OCI-LY1 (cell line): ENCODE measurements around the gene RAET1E.
"Not testable (repeated sequence)": the region's sequence is repeated elsewhere in the genome, so short reads cannot be mapped to it uniquely, and the experiment has no call there.

Experiments
- H2AFZ ChIP-seq: fragments of 200-600 bp; sonication (generic), shearing (Covaris generic); 2 replicates; pipeline ENCODE4 v1.6.0; 2014; ENCODE audit warnings: antibody characterized with exemption, mild to moderate bottlenecking, low read length
- H3F3A ChIP-seq: fragments of 200-600 bp; sonication (generic), shearing (Covaris generic); 2 replicates; pipeline ENCODE4 v1.6.0; 2014; ENCODE audit warnings: mild to moderate bottlenecking, antibody characterized with exemption, low read length, moderate library complexity; ENCODE audit not compliant: insufficient read depth
- H3K27ac ChIP-seq: fragments of 200-600 bp; sonication (generic); 2 replicates; pipeline ENCODE4 v1.5.1; 2014; ENCODE audit warnings: low read length, mixed run types, mild to moderate bottlenecking, low read depth; ENCODE audit not compliant: poor library complexity, severe bottlenecking
- H3K27me3 ChIP-seq: fragments of 200-600 bp; sonication (generic); 2 replicates; pipeline ENCODE4 v1.6.0; 2014; ENCODE audit warnings: antibody characterized with exemption, mild to moderate bottlenecking, low read length, moderate library complexity; ENCODE audit not compliant: insufficient read depth
- H3K36me3 ChIP-seq: fragments of 200-600 bp; sonication (generic); 2 replicates; pipeline ENCODE4 v1.6.1; 2014; ENCODE audit warnings: mild to moderate bottlenecking, antibody characterized with exemption, low read length, moderate library complexity, mixed read lengths; ENCODE audit not compliant: insufficient read depth
- H3K4me1 ChIP-seq: fragments of 200-600 bp; sonication (generic); 2 replicates; pipeline ENCODE4 v1.5.1; 2014; ENCODE audit warnings: mild to moderate bottlenecking, low read length, moderate library complexity; ENCODE audit not compliant: insufficient read depth, severe bottlenecking
- H3K4me2 ChIP-seq: fragments of 200-600 bp; sonication (generic), shearing (Covaris generic); 2 replicates; pipeline ENCODE4 v1.6.1; 2014; ENCODE audit warnings: low read length
- H3K4me3 ChIP-seq: fragments of 200-600 bp; sonication (generic); 2 replicates; pipeline ENCODE4 v1.5.1; 2014; ENCODE audit warnings: low read length, low read depth, mild to moderate bottlenecking, mixed read lengths; ENCODE audit not compliant: poor library complexity, severe bottlenecking
- H3K79me2 ChIP-seq: fragments of 200-600 bp; shearing (Covaris generic); 2 replicates; pipeline ENCODE4 v1.6.1; 2016; ENCODE audit warnings: mixed run types, low read length, mixed read lengths; ENCODE audit not compliant: insufficient read depth
- H3K9ac ChIP-seq: fragments of 200-600 bp; sonication (generic), shearing (Covaris generic); 2 replicates; pipeline ENCODE4 v1.6.1; 2014; ENCODE audit warnings: mild to moderate bottlenecking, low read length, mixed read lengths
- H3K9me2 ChIP-seq: fragments of 200-600 bp; sonication (generic), shearing (Covaris generic); 2 replicates; pipeline ENCODE4 v1.6.1; 2014; ENCODE audit warnings: low read depth, mild to moderate bottlenecking, low read length, mixed read lengths
- H3K9me3 ChIP-seq: fragments of 200-600 bp; shearing (Covaris generic); 2 replicates; pipeline ENCODE4 v1.6.1; 2014; ENCODE audit warnings: low read length, mixed read lengths
- H4K20me1 ChIP-seq: fragments of 200-600 bp; sonication (generic), shearing (Covaris generic); 2 replicates; pipeline ENCODE4 v1.6.0; 2016; ENCODE audit warnings: mild to moderate bottlenecking, low read length; ENCODE audit not compliant: insufficient read depth
- CTCF ChIP-seq: fragments of 200-600 bp; sonication (generic), shearing (Covaris generic); IDR thresholded peaks from 2 replicates; pipeline ENCODE4 v1.5.1; 2017; ENCODE audit warnings: mild to moderate bottlenecking, antibody characterized with exemption, low read length, moderate library complexity, mixed read lengths
- EZH2 ChIP-seq: fragments of 200-600 bp; sonication (generic), shearing (Covaris generic); IDR thresholded peaks from 2 replicates; pipeline ENCODE4 v1.8.0; 2017; ENCODE audit warnings: borderline replicate concordance, mixed run types, mild to moderate bottlenecking, antibody characterized with exemption, low read length, moderate library complexity, mixed read lengths

The RAET1E gene

DNA sequence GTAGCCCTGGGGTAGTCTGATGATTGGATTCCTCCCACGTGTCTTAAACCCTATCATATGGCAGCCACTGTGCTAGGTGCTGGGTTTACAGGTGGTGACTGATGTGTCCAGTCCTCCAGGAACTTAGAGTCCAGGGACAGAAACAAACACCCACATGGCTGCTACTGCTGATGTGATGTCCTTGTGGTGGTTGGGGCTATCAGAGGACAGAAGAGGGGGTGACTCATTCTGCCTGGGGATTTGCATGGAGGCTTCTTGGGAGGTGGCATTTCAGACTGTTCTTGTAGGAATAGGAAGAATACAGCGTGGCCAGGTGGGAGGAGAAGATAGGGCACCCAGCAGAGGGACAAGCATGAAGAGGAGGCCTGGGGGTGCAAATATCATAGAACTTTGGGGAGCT, 15.2 kb upstream of the RAET1E start:
- Histone ChIP-seq H3K4me1 (no peaks in the 10 kb centered on the region), H2AFZ (no peak overlapping the region), H3K79me2 (no peaks in the 10 kb centered on the region), H3K9ac (no peak overlapping the region), H3K4me3 (no peak overlapping the region), H3K4me2 (no peak overlapping the region), H4K20me1 (no peaks in the 10 kb centered on the region), H3K9me3 (no peaks in the 10 kb centered on the region), H3K27ac (no peak overlapping the region), H3K9me2 (no peaks in the 10 kb centered on the region), H3K36me3 (no peaks in the 10 kb centered on the region), H3F3A (no peaks in the 10 kb centered on the region), H3K27me3 (no peaks in the 10 kb centered on the region; the same call in 1 of the 2 replicates)
- no peak for TF ChIP-seq EZH2
- no peak for TF ChIP-seq CTCF

DNA sequence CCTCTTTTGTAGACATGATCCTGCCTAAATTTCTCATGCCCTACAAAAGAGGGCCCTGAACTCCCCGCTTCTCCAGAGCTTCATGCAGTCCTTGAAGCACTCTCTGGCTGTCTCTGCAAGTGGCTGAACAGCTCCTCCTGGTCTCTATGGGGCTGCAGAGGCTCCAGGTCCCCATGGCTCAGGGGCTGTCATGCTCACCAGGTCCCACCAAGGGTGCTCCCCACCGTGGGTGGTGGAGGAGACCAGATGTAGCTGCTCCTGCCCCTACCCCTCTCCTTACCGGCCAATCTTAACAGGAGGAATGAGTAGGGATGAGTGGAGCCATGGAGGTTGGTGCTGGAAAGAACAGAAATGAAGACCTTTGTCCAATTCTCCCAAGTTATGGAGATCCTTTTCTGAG, 14.8 kb upstream of the RAET1E start:
- not testable (repeated sequence) for H3K36me3 ChIP-seq, H3K4me1 ChIP-seq, H3K9me2 ChIP-seq, H3F3A ChIP-seq, H4K20me1 ChIP-seq, H3K79me2 ChIP-seq, H3K4me2 ChIP-seq, H2AFZ ChIP-seq, H3K27ac ChIP-seq, H3K4me3 ChIP-seq, H3K9ac ChIP-seq, H3K9me3 ChIP-seq, H3K27me3 ChIP-seq

DNA sequence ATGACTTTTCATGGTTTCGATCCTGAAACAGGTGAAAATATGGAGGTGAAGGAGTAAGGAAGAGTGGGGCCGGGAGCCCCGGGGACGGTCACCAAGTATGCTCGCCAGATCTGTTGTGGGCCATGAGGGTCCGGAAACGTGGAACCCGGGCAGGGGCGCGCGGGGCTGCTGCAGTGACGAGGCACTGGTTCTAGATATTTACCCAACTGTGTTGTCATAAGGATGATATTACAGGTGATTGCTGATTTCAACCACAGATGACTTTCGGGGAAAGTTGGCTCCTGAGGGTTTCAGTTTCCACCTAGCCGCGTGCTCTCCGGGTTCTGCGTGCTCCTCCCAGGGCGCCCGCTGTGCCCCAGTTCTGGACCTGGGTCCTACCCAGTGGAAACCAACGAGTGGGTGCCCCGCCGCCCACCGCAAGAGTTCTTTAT, 12.8 kb upstream of the RAET1E start:
- Histone ChIP-seq H3F3A (no peaks in the 10 kb centered on the region), H3K4me3 (no peak overlapping the region), H3K9me3 (no peaks in the 10 kb centered on the region), H3K9ac (no peak overlapping the region), H3K79me2 (no peaks in the 10 kb centered on the region), H3K27ac (no peak overlapping the region), H4K20me1 (no peaks in the 10 kb centered on the region), H3K27me3 (no peaks in the 10 kb centered on the region; the same call in 1 of the 2 replicates), H3K4me1 (no peaks in the 10 kb centered on the region), H2AFZ (no peak overlapping the region), H3K4me2 (no peak overlapping the region), H3K9me2 (no peaks in the 10 kb centered on the region), H3K36me3 (no peaks in the 10 kb centered on the region)
- TF ChIP-seq EZH2 (no peak), CTCF (no peak)

DNA sequence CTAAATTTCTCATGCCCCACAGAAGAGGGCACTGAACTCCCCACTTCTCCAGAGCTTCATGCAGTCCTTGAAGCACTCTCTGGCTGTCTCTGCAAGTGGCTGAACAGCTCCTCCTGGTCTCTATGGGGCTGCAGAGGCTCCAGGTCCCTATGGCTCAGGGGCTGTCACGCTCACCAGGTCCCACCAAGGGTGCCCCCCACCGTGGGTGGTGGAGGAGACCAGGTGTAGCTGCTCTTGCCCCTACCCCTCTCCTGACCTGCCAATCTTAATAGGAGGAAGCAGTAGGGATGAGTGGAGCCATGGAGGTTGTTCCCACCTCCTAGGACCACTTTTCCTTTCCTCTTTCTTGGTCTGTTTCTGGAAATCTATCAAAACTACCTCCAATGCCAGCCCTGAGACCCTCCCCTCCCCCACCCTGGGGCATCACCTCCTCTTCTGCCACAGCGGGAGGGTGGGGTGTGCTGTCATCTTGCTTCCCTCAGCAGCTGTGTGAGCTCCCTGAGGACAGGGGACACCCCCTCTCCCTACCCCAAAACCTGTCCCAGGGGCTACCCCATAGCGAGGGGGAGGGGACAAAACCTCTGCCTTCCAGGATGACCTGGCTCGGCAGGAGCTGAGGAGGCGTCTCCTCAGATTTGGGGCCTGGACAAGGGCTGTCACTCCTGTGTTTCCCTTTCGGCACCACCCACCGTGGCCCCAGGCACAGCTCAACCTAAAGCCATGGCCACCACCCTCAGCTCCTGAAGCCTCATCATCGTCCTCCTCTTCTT, 12.0 kb upstream of the RAET1E start:
- H3K9ac ChIP-seq = no peak overlapping the region
- no peaks in the 10 kb centered on the region for H3K36me3 ChIP-seq
- no peaks in the 10 kb centered on the region for H3F3A ChIP-seq
- no peaks in the 10 kb centered on the region for H4K20me1 ChIP-seq
- H3K9me3 ChIP-seq = no peaks in the 10 kb centered on the region
- H3K27ac ChIP-seq = no peak overlapping the region
- no peaks in the 10 kb centered on the region for H3K4me1 ChIP-seq
- H3K9me2 ChIP-seq = no peaks in the 10 kb centered on the region
- no peak overlapping the region for H3K4me2 ChIP-seq
- no peak overlapping the region for H3K4me3 ChIP-seq
- no peak overlapping the region for H2AFZ ChIP-seq
- H3K27me3 ChIP-seq = no peaks in the 10 kb centered on the region; the same call in 1 of the 2 replicates
- H3K79me2 ChIP-seq = no peaks in the 10 kb centered on the region
- no peak for TF ChIP-seq EZH2
- no peak for TF ChIP-seq CTCF

GRCh38 chr6:149908480-149908879, 10.6 kb upstream of the RAET1E start:
- H3K36me3 ChIP-seq, H4K20me1 ChIP-seq, H3K79me2 ChIP-seq, H3K9me2 ChIP-seq, H3K27ac ChIP-seq, H3K9ac ChIP-seq, H3K4me3 ChIP-seq, H3K9me3 ChIP-seq, H3K27me3 ChIP-seq, H3K4me2 ChIP-seq, H3K4me1 ChIP-seq, H3F3A ChIP-seq, H2AFZ ChIP-seq: not testable (repeated sequence)
